Stimulated activated CD4-positive, alpha-beta T cell treated with anti-CD3 and anti-CD28 coated beads, Interleukin-12 subunit alpha, Interleukin-12 subunit beta, amount 100 ng/mL, for 4 hours (primary cell): ENCODE data around the gene CNTFR.
"Not testable (repeated sequence)": the region's sequence is repeated elsewhere in the genome, so short reads cannot be mapped to it uniquely, and the experiment has no call there.

ENCODE experiments used
- DNase-seq: peaks from one replicate; pipeline ENCODE4 v3.0.0-alpha.2; 2020

The CNTFR gene

DNA sequence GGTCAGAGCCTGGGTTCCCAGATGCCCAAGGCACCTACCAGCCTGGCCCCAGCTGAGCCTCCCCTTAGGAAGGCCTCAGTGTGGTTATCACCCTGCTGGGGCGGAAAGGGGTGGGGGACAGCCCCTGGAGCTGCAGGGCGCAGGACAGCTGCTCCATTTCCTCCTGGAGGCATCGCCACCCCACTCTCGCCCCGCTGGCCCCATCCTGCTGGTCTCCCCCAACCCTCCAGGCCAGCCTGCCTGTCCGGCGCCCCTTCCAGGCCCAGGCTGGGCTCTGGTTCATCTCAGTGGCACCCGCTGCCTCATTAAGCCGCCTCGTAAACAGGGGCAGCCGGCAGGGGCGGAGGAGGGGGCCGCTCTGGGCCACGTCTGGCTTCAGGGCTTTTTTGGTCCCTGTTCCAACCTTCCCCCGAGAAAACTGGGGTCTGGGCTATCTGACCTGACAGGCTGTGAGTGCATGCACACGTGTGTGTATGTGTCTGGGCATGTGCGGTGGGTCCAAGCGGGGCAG lies 36.0 kb downstream of the CNTFR start:
- DNase-seq, result no peak

DNA sequence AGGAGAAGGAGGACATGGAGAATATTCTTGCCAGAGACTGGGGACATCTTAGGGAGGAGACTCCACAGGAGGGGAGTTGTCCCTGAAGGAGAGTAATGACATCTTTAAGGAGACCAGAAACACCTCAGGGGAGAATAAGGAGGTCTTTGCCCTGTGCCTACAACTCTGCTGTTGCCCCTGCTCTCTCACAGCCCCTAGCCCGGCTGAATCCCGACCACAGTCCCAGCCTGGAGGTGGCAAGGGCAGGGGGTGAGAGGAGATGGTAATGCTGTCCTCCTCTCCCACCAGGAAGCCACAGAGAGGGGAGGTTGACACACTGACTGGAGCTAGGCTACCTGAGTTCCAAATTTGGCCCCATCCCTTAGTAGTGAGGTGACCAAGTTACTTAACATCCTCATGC lies 36.5 kb downstream of the CNTFR start:
- no peak for DNase-seq

DNA sequence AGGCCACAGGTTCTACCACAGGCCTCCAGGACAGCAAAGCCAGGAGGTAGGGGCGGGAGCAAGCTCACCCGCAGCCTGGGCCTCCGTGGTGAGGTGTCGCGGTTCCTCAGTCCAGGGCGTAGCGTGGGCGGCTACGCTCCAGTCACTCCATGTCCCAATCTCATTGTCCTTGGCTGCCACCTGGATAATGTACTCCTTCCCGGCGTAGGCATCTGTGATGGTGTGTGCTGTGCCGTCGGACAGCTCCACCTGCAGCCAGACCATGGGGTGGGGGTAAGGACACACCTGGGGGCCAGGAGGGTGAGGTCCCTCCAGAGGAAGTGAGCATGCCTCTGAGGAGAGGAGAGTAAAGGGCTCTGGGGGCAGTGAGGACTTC lies 36.9 kb downstream of the CNTFR start:
- no peak for DNase-seq

DNA sequence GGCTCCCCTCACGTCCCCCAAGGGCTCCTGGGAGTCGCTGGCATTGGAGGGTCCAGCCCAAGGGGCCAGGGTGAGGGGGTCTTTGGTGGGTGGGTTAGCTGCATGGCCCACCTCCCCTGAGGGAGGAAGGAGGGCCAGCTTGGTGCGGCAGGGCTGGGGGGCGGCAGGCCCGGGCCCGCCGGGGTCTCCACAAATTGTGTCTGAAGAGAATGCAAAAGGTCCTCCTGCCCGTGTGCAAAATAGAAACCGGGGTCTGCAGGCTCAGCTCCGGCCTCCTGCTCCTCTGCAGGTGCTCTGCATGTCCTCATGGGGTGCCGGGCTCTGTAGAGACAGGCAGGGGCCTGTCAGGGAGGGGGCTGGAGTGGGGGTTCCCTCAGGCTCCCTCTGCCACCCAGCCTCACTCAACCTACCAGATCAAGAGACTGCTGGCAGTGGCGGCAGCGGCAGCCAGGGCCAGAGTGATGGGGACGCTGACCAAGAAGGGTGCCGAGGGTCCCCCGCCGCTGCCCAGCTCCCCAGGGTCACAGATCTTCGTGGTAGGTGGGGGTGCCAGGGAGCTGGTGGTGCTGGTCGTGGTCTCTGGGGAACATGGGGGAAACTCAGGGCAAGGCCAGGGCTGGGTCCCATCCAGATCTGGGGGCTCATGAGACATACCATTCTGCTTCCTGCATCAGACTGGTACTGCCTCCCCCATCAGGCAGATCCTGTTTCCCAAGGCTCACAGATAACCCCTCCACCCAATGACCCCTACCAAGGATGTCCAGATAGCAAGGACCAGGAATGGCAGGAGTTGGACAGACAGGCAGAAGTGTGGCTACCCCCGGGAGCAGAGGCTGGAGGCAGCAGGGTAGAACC lies 37.5 kb downstream of the CNTFR start:
- DNase-seq, result no peak

DNA sequence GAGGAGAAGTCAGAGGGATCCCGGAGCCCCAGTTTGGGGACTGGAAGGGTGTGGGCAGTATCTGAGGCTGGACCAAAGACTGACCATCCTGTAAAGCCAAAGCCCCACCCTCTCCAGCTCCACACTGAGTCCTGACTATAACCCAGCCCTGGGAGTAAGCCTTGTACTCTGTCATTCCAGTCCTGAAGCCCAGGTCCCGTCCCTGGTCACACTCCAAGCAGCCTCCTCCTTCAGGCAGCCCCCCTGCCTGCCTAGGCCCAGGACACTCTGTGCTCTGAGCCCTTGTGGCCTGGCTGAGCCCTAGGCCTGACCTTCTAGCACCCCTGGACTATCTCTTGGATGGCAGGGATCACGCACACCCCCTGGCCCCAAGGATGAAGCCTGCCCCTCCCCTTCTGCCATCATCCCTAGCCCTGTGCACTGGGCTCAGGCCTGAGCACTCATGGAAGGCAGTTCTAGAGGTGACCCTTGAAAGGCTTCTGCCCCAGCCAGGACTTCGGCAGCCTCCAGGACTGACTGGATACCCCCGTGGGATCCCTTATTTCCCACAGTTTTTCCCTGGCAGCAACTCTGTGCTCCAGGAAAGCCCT lies 38.7 kb downstream of the CNTFR start:
- no peak for DNase-seq

DNA sequence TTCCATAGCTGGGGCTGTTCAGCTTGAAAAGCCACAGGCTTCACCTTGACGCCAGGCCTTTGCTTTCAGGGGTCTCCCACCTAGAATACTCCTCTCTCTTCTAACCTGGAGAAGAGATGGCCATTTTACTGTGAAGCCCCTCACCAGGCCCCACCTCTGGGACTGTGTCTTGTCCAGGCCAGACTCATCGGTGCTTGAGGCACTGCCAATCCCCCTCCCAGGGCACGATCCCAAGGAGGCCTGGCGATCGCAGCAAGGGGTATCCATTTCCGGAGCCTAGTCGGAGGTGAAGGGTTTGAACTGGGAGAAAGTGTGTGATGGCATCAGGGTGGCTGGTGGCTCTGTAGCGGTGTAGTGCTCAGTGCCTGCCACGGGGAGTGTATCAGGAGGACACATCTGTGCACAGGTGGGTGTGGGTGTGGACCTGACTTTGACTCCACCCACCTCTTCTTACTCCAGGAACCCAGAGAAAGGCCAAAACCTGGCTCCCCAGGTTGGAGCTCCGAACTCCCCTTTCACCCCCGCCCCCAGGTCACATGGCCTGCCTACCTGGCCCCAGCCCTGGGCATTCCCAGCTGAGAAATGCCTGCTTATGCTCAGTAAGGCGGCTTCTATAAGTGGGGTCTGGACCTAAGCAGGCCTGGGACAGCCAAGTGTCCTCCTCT lies 39.4 kb downstream of the CNTFR start:
- DNase-seq, result no peak

DNA sequence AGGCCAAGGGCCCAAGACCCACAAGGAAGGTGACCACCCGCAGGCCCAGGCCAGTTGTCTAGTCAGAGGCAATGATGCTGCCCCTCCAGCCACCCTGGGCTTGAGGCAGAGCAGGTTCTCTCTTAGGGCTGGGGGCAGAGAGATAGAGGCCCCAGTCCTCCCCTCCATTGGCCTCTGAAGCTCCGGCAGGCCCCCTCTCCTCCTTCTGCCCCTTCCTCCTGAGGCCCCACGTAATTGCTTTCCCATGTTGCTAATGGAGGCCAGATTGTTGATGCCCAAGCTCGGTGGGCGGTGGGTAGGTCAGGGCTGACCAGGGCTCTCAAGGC lies 40.2 kb downstream of the CNTFR start:
- no peak for DNase-seq

DNA sequence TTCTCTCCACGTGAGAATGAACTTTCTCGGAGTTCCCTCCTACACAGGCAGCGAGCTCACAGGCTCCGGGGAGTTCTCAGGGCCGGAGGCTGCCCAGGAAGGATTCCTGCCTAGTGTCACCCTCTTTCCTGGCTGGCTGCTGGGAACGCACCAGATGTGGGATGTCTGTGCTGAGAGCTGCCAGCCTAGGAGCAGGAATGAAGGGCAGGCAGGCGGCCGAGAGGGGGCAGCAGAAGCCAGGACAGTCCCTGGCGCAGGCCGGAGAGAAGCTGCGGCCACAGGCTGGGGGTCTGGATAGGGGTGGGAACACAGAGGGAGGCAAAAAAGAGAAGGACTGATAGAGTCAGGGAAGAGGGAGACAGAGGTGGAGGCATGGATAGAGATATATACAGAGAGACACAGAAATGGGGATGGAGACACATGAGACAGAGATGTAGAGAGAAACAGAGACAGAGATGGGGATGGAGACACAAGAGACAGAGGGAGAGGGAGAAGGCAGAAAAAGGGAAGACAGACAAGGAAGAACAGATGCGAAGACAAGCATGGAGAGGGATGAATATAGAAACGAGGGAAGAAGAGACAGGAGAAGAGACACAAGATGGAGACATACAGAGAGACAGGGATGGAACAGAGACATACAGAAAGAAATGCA lies 41.4 kb downstream of the CNTFR start:
- DNase-seq, result peak; percentile 30

DNA sequence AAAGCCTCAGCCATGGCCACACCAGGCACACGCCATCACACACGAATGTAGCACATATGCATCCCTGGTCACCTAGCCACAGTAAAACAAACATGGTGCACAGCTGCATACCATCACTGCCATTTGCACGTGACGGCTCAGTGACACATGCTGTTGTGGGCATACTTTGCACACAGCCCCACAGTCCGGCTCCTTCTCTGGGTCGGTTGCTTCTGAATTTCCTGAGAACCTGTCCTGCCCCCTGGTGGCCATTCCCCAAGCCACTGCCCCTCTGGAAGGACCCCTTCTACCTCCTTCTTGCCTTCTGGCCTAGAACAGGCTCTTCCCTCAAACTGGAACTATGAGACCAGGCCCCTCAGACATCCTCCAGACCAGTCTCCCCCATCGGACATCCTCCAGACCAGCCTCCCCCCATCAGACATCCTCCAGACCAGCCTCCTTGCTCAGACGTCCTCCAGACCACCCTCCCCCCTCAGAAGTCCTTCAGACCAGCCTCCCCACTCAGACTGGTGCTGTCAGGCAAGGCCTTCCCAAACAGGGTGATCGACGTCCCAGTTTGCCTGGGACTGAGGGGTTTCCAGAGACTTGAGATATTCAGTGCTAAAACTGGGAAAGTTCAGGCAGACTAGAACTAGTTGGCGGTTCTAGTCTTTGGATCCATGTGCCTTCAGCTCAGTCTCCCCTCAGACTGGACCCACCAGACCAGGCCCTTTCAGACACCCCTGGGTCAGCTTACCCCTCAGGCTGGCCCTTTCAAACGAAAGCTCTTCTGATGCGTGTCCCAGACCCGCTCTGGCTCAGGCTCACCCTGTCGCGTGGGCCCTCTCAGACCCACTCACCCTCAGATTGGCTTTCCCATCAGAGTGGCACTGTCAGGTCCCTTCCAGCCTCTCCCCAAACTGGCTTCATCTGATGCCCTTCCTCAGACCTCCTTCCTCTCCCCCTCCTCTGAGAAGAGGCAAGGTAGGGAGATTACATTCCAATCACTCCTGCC lies 42.4 kb downstream of the CNTFR start:
- DNase-seq, result peak; percentile 42

DNA sequence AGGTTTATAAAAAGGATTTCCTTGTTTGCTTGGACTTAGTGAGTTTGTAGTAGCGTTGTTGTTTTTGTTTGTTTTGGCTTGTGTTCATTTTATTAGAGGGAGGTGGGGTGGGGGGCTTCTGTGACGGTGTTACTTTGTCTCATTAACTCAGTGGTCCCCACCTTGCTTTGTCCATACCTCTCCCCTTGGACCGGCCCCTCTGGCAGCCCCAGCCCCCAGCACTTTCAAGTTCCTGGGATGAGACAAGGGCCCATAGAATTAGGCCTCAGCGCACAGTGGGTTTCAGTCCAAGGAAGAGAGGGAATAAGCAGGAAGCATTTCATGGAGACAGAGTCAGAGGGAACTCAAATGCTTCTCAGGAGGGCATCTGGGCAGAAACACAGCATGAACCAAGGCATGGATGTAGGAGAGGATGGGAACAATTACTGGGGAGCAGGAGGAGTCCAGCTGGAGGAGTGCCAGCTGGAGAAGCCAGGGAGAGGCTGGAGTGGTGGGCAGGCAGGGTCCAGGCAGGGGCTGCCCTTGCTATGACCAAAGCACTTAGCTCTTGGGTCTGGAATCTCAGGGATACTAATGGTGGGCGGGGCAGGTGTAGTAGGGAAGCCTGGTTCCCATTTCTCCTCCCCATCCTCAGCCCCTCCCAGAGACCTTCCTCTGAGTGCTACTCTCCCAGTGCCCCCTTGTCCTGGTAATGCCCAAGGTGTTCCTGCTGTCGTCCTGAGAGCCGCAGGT lies 43.3 kb downstream of the CNTFR start:
- DNase-seq, result no peak

DNA sequence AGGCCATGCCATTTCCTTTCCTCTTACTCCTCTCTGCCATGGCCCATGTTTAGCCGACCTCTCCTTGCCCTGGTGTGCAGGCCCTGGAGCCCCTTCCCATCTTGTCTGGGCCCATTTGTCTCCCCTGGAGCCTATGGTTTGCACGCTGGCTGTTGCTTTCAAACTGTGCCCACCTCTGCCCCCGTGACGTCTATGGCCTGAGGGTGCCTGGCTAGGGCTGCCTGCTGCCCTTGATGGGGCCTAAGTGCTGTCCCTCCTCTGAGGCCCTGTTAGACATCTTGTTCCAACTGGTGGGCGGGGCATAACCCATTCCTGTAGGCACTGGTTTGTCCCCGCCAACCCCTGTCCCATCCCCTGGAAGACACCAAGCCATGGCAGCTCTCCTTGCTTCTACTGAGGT lies 44.0 kb downstream of the CNTFR start:
- DNase-seq, result no peak

DNA sequence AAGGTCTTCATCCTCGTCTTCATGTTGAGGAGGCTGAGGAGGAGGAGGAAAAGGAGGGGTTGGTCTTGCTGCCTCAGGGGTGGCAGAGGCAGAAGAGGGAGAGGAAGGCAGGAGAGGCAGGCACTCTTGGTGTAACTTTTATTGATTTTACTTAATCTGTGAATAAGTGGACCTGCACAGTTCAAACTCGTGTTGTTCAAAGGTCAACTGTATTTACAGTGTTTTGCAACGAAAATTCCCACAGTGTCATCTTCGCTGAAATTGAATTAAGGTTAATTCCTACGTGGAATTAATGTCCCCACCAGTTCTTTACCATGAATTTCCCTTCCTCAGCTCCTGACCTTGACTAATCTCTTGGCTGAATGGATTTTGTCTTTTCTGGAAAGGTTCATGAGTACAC lies 45.5 kb downstream of the CNTFR start:
- no peak for DNase-seq

DNA sequence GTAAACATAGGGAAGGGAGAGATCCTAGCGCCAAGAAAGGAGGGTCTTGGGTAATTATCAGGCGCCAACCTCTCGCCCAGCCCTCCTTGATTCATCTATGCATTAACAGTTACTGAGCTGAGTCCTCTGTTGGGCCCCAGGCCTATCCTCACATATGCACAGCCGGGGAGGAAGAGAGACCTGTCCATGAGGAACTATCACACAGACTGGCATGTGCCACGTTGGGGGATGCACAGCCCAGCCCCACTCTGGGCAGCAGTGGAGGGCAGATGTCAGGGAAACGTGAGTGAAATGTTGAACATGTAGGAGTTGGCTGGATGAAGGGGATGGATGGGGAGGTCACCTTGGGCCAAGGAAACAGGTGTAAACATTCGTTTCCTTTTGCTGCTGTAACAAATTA lies 48.0 kb downstream of the CNTFR start:
- DNase-seq, result no peak

DNA sequence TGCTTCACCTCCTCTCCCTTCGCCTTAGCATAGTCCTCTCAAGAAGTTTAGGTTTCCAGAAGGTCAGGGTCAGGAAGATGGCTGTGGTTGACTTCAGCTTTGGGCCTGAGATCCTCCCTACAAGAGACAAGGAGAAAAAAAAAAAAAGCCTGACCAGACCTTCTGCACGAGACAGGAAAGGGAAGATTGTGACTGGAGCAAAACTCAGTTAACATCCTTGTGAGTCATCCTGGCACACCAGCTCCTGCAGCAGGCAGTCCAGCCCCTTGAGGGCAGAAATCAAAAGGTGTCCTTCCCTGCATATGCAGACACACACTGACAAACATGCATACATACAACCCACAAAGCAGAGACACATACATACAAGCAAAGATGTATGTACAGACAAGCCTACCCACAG lies 48.7 kb downstream of the CNTFR start:
- no peak for DNase-seq

DNA sequence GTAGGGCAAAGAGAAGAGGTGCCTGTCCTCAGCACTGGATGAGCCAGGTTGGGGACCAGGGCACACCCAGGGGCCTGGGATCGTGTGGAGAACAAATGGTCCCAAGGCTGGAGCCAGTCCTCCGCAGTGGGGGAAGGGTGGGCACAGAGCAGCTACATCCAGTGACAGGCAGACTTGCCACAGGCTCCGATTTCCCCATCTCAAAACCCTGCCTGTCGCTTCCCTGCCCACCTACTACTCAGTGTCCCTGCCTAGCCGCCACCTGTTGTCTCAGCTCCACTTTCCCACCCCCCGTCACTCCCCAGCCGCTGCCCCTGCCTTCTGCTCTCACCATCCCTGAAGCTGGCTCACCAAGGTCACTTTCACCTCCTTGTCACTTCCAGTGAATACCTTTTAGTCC lies 52.8 kb downstream of the CNTFR start:
- DNase-seq, result no peak

DNA sequence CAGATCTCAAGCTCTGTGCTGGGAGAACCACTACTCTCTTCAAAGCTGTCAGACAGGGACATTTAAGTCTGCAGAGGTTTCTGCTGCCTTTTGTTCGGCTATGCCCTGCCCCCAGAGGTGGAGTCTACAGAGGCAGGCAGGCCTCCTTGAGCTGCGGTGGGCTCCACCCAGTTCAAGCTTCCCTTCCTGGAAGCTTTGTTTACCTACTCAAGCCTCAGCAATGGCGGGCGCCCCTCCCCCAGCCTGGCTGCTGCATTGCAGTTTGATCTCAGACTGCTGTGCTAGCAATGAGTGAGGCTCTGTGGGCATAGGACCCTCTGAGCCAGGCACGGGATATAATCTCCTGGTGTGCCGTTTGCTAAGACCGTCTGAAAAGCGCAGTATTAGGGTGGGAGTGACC lies 57.5 kb downstream of the CNTFR start:
- DNase-seq, result not testable (repeated sequence)

DNA sequence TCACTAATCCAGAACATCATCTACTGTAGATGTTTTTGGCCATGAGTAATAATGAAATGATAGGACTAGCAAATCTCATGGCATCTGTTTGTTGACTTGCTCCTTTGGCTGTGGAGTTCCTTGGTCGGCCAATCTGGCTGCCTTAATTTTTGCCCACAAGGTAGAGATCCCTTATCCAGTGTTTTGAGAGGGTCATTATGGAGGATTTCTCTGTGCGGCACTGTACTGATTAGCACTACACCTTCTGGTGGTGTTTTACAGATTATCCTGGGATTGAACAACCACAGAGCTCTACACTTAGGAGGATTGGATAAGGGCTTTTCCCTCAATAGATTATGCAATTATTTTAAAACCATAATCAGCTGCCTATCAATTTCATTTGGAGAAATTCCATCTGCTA lies 63.5 kb downstream of the CNTFR start:
- DNase-seq, result no peak

DNA sequence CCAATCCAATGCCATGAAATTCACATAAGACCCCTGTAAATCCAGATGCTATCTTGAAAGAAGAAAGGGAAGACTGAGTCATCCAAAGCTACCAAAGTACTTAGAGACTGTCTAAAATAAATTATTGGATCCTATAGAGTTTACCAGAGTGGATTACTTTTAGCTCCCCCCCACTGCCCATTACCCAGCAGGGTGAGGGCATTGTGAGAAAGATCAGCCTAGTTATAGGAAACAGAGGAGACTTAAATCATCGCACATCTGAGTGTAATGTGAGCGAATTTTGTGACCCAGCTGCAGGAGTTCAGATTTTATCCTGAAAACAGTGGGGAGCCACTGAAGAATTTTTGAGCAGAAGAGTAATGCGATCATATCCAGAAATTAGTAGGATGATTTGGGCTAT lies 65.2 kb downstream of the CNTFR start:
- no peak for DNase-seq

DNA sequence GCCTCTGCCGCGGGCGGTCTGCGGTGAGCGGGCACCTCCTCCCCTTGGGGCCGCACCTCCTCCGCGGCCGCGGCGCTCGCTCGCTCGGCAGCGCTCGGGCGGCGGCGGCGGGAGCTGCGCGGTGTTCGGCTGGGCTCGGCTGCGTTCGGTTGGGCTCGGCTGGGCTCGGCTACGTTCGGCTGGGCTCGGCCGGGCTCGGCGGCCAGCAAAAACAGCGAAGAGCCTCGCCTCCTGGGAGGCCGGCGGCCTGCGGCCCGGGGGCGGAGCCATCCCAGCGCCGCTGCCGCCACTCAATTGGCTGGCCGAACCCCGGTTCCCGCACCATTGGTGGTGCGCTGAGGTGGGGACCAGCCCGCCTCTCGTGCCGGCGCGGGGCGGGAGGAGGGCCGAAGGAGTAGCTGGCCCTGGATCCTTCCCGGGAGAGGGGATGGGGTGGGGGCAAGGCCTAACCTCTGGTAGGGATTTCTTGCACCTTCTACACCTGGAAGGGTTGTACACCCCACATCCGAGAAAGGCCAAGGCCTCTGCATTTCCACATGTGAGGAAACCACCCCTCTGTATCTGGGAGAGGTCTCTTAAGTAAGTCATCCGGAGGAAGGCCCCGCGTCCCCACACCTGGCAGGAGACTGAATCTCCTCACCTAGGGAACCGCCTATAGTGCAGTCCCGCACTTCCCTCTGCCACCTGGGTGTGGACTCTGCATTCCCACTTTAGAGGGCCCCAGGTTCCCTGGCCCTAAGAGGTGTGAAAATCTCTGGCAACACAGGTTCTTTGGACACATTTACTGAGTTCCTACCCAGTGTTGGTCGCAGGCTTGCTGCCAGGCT lies 66.3 kb downstream of the CNTFR start, which contains the start of gene ENHO:
Gene ENHO, minus strand, starts transcription at position 20 of the 827 bp plus-strand sequence. CDS start 1,295 bp downstream, outside the sequence.
- peak; percentile 88 for DNase-seq

DNA sequence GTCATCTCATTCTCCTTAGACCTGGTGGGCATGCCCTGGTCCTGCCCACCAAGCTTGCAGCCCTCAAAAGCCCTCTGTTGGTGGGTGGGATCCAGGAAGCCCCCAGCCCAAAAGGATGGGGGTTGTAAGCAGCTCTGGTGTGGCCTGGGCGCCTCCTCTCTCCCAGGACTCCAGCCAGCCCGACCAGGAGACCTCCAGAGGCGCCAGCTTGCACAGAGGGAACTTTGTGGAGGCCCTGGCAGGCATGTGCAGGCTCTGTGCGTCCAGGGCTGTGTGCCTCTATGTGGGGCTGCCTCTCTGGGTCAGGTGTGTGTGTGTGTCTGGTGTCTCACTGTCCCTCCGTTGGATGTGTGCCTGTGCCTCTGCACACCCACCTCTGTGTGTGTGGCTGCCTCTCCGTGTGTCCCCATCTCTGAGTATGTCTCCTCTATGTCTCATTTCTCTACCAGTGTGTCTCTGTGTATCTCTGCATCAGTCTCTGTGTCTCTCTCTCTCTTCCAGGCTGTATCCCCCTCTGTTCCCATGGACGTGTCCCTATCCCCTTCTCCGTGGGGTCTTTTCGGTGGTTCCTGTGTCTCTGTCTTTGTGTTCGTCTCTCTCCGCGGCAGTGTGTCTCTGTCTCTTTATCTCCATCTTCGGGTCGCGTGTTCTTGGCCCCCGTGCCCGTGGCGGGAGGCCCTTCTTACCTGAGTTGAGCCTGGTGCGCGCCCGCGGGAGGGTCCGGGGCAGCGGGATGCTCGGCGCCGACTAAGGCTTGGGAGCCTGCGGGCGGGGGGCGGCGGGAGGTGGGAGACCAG lies 67.2 kb downstream of the CNTFR start:
- no peak for DNase-seq
